ENCODE results near the gene CAPN15.

DNA sequence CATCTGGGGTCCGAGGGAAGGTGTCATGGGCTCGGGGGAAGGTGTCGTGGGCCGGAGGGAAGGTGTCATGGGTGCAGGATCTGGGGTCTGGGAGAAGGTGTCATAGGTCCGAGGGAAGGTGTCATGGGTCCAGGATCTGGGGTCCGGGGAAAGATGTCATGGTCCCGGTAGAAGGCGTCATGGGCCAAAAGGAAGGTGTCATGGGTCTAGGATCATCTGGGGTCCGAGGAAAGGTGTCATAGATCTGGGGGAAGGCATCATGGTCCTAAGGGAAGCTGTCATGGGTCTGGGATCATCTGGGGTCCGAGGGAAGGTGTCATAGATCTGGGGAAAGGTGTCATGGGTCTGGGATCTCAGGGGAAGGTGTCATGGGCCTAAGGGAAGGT is 63.3 kb downstream of the CAPN15 start:
- TF ChIP-seq POLR2A (IDR thresholded peaks at IDR 0.05; ENCODE audit: extremely low read depth, insufficient read length) (no peak), CTCF (IDR thresholded peaks at IDR 0.05; ENCODE audit: low read depth, low read length) (no peak), MYC (IDR thresholded peaks at IDR 0.05; ENCODE audit: low read depth, low read length) (no peak)
